GM23338 (cell line): ENCODE measurements around the gene ONECUT3.

Experiments used
- EZH2phosphoT487 ChIP-seq: fragments of 200-600 bp; sonication (generic); IDR thresholded peaks from one replicate; pipeline ENCODE4 v1.8.1; 2018; ENCODE audit warnings: antibody characterized with exemption; ENCODE audit not compliant: unreplicated experiment
- POLR2AphosphoS5 ChIP-seq: IDR thresholded peaks from 2 replicates; pipeline ENCODE4 v1.6.1; 2016; ENCODE audit warnings: antibody characterized with exemption, low read depth

DNA sequence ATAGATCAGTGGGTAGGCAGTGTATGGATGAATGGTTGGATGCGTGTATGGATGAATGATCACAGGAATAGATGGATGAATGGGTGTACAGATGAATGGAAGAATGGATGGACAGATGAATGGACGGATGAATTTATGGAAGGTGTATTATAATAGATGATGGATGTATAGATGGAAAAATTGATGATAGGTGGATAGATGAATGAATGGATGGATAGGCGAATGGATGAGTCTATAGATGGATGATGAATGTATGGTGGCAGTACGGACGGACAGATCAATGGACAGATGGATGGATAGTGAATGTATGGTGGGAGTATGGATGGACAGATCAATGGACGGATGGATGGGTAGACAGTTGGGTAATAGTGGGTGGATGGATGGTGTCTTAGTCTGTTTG lies 49.0 kb upstream of the ONECUT3 start:
- no peak for TF ChIP-seq POLR2AphosphoS5
- TF ChIP-seq EZH2phosphoT487 = no peak
